CD14-positive monocyte (primary cell): ENCODE measurements around the gene PTGES2. TPM values are rescaled to one million over a fixed set of nuclear protein-coding genes. Genes with fewer than 3 reads are reported as not detected.

Experiments used
- DNase-seq, 3 donors: peaks; one replicate each; pipeline ENCODE4 v3.0.0-alpha.2; 2011 to 2022
- H2AFZ ChIP-seq: 2 replicates; pipeline ENCODE4 v1.6.0; 2012; ENCODE audit warnings: mild to moderate bottlenecking, low read depth, low read length, inconsistent platforms; ENCODE audit not compliant: insufficient read depth, poor library complexity, severe bottlenecking
- H3K27ac ChIP-seq, 2 donors: 1 replicate in 1 of 2; 2 replicates in 1 of 2; pipeline ENCODE4 v1.5.1; 2012 to 2013; ENCODE audit warnings: low read length in 2 of 2, control low read depth in 1 of 2, inconsistent platforms in 1 of 2, low read depth in 1 of 2, mild to moderate bottlenecking in 1 of 2
- H3K27me3 ChIP-seq, 2 donors: one replicate each; pipeline versions ENCODE4 v1.6.0 to v1.6.1; 2011 to 2013; ENCODE audit warnings: low read length in 2 of 2; ENCODE audit not compliant: control insufficient read depth in 2 of 2, insufficient read depth in 2 of 2
- H3K36me3 ChIP-seq, 2 donors: replicated peaks in 1 of 2; 1 replicate in 1 of 2; 2 replicates in 1 of 2; pipeline versions ENCODE4 v1.5.1 to v1.6.1; 2012 to 2013; ENCODE audit warnings: low read length in 2 of 2, control low read depth in 1 of 2, inconsistent platforms in 1 of 2, mild to moderate bottlenecking in 1 of 2; ENCODE audit not compliant: insufficient read depth in 2 of 2, control insufficient read depth in 1 of 2
- H3K4me1 ChIP-seq, 2 donors: 1 replicate in 1 of 2; 2 replicates in 1 of 2; pipeline versions ENCODE4 v1.5.1 to v1.6.1; 2012 to 2013; ENCODE audit warnings: low read length in 2 of 2, control low read depth in 1 of 2, inconsistent platforms in 1 of 2, mild to moderate bottlenecking in 1 of 2, moderate library complexity in 1 of 2; ENCODE audit not compliant: insufficient read depth in 2 of 2, control insufficient read depth in 1 of 2
- H3K4me2 ChIP-seq: replicated peaks from 2 replicates; pipeline ENCODE3; 2012; ENCODE audit warnings: low read length, moderate library complexity, mild to moderate bottlenecking; ENCODE audit not compliant: poor library complexity, severe bottlenecking; ENCODE audit errors: extremely low read depth
- H3K4me3 ChIP-seq, 3 experiments: fragments of 200-600 bp in 1 of 3; sonication (generic) in 1 of 3; replicated peaks in 1 of 3; 1 replicate in 2 of 3; 2 replicates in 1 of 3; pipeline ENCODE4 v1.5.1; 2011 to 2013; ENCODE audit warnings: low read length in 3 of 3, mild to moderate bottlenecking in 3 of 3, control low read depth in 2 of 3, low read depth in 2 of 3, inconsistent platforms in 1 of 3, moderate library complexity in 1 of 3
- H3K79me2 ChIP-seq: 2 replicates; pipeline ENCODE4 v1.6.0; 2012; ENCODE audit warnings: mild to moderate bottlenecking, control low read depth, inconsistent platforms, low read length, moderate library complexity; ENCODE audit not compliant: insufficient read depth
- H3K9ac ChIP-seq: 2 replicates; pipeline ENCODE4 v1.6.0; 2017; ENCODE audit warnings: low read length, mild to moderate bottlenecking; ENCODE audit not compliant: insufficient read depth, poor library complexity, severe bottlenecking
- H3K9me3 ChIP-seq, 2 donors: replicated peaks in 1 of 2; 1 replicate in 1 of 2; 2 replicates in 1 of 2; pipeline versions ENCODE4 v1.5.1 to v1.6.1; 2012 to 2013; ENCODE audit warnings: low read length in 2 of 2, control low read depth in 1 of 2; ENCODE audit not compliant: control insufficient read depth in 1 of 2, insufficient read depth in 1 of 2
- H4K20me1 ChIP-seq: 2 replicates; pipeline ENCODE4 v1.6.0; 2012; ENCODE audit warnings: mild to moderate bottlenecking, low read length, control low read depth, moderate library complexity; ENCODE audit not compliant: insufficient read depth
- H3K27ac Mint-ChIP-seq, 7 donors: one replicate each; pipeline ENCODE4 v1.8.0; 2020; ENCODE audit warnings: mild to moderate bottlenecking in 7 of 7, mixed read lengths in 7 of 7, moderate library complexity in 6 of 7, inconsistent platforms in 2 of 7
- H3K27me3 Mint-ChIP-seq, 3 donors: one replicate each; pipeline ENCODE4 v1.8.0; 2021 to 2022; ENCODE audit warnings: low read depth in 3 of 3, mild to moderate bottlenecking in 3 of 3, mixed read lengths in 3 of 3, moderate library complexity in 3 of 3, inconsistent platforms in 1 of 3
- H3K36me3 Mint-ChIP-seq, 2 donors: one replicate each; pipeline ENCODE4 v1.8.0; 2020; ENCODE audit warnings: mixed read lengths in 2 of 2, inconsistent platforms in 1 of 2, mild to moderate bottlenecking in 1 of 2
- H3K4me1 Mint-ChIP-seq: one replicate; pipeline ENCODE4 v1.8.0; 2020; ENCODE audit warnings: mild to moderate bottlenecking, mixed read lengths
- H3K4me3 Mint-ChIP-seq, 2 donors: one replicate each; pipeline ENCODE4 v1.8.0; 2020; ENCODE audit warnings: mild to moderate bottlenecking in 2 of 2, mixed read lengths in 2 of 2, moderate library complexity in 1 of 2
- H3K9me3 Mint-ChIP-seq, 7 donors: one replicate each; pipeline ENCODE4 v1.8.0; 2020 to 2022; ENCODE audit warnings: mixed read lengths in 7 of 7, mild to moderate bottlenecking in 6 of 7, moderate library complexity in 6 of 7, inconsistent platforms in 2 of 7
- WGBS: methylation state at CpG from one replicate; pipeline ENCODE4 v1.1.5; 2013; ENCODE audit warnings: missing lambda C conversion rate; ENCODE audit not compliant: insufficient coverage; 5-methylcytosine and 5-hydroxymethylcytosine counted together
- intact Hi-C, 2 donors: fragments of 100-400 bp; cut with micrococcal nuclease; formaldehyde crosslinking; loops; one replicate each; pipeline versions ENCODE4 v1.15.0 to v1.15.1; 2023
- polyA plus RNA-seq, 3 donors: library from polyadenylated mRNA; depleted of rRNA in 1 of 3; unstranded in 2 of 3; stranded (reverse) in 1 of 3; fragments of 300-500 nt in 2 of 3; fragments of >200 nt in 1 of 3; fragmentation: Illumina TruSeq in 2 of 3; gene quantifications; 1 replicate in 2 of 3; 2 replicates in 1 of 3; pipeline ENCODE4 v1.2.3, GENCODE V29; 2012 to 2021
- TF ChIP-seq, protein P1 (sequence below): fragments of 200-600 bp; IDR thresholded peaks from one replicate; pipeline ENCODE4 v1.8.0; 2022; ENCODE audit warnings: antibody characterized with exemption, mild to moderate bottlenecking

The PTGES2 gene
- polyA plus RNA-seq, 3 donors: 42.0 to 71.5 (median 49.4) TPM

DNA sequence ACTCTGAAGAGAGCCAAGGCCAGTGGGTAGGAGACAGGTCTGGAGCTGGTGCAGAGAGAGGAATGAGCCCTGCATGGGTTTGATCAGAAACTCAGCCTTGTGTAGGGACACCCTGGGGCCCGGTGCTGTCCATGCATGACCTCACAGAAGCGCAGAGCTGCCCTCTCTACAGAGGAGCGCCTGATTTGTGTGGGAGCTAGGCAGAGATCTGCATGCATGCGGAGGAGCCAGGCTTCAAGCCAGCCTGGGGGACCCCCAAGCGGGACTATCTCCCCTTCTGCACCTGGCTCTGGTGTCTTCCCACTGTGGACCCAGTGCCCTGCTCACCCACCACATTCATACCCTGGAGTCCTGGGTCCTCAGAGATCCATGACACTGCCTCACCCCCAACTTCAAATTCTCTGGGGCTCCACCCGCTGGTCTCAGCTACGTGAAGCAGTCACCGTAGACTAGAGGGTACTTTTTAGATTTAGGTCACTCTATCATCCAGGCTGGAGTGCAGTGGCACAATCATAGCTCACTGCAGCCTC, 19.1 kb upstream of the PTGES2 start:
- peaks cover 0 to 10% (median 0%) of the 10 kb centered on the region in 3 donors for H3K27me3 Mint-ChIP-seq
- H3K27ac Mint-ChIP-seq: no peak overlapping the region
- TF ChIP-seq, protein P1, sequence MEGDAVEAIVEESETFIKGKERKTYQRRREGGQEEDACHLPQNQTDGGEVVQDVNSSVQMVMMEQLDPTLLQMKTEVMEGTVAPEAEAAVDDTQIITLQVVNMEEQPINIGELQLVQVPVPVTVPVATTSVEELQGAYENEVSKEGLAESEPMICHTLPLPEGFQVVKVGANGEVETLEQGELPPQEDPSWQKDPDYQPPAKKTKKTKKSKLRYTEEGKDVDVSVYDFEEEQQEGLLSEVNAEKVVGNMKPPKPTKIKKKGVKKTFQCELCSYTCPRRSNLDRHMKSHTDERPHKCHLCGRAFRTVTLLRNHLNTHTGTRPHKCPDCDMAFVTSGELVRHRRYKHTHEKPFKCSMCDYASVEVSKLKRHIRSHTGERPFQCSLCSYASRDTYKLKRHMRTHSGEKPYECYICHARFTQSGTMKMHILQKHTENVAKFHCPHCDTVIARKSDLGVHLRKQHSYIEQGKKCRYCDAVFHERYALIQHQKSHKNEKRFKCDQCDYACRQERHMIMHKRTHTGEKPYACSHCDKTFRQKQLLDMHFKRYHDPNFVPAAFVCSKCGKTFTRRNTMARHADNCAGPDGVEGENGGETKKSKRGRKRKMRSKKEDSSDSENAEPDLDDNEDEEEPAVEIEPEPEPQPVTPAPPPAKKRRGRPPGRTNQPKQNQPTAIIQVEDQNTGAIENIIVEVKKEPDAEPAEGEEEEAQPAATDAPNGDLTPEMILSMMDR: no peak

DNA sequence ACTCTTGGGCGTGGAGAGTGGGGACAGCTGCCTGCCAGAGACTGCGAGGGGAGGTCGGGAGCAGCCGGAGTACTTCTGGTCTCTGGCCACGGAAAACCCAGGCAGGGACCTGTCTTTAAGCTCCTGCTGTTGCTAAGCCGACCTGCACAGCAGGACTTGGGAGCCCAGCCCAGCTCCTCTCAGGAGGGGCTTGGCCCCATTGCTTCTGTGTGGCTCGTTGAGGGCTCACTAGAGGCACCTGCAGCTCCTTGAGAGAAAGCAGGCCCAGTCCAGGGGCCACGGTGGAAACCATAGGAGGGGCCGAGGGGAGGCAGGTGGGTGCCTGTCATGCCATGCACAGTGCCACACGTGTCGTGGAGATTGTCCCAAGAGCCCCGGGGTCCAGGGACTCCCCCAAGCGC, 18.4 kb upstream of the PTGES2 start:
- Mint-ChIP-seq H3K4me1 (peaks cover 14% of the 10 kb centered on the region), H3K36me3 (no peaks in the 10 kb centered on the region), H3K27me3 (peaks cover 0 to 11% (median under 1%) of the 10 kb centered on the region in 3 donors), H3K4me3 (no peak overlapping the region), H3K9me3 (no peaks in the 10 kb centered on the region), H3K27ac (no peak overlapping the region)
- Histone ChIP-seq H3K4me1 (peaks cover 6 to 10% of the 10 kb centered on the region in 2 donors), H3K79me2 (no peaks in the 10 kb centered on the region), H3K9me3 (no peaks in the 10 kb centered on the region), H2AFZ (no peak overlapping the region), H4K20me1 (no peaks in the 10 kb centered on the region), H3K36me3 (no peaks in the 10 kb centered on the region), H3K27ac (no peak overlapping the region), H3K4me3 (no peak overlapping the region), H3K9ac (no peak overlapping the region), H3K4me2 (no peak overlapping the region), H3K27me3 (no peaks in the 10 kb centered on the region)
- intact Hi-C loops: no loop called here
- 92% methylated on average over 12 of the region's 13 CpGs for WGBS
- DNase-seq: no peak
- TF ChIP-seq, protein P1: no peak

More for the DNA sequence above, 19.1 kb upstream of the PTGES2 start:
- no peak overlapping the region for H3K4me3 ChIP-seq
- H3K4me2 ChIP-seq: no peak overlapping the region
- Mint-ChIP-seq H3K4me1 (peaks cover 14% of the 10 kb centered on the region), H3K9me3 (no peaks in the 10 kb centered on the region), H3K4me3 (no peak overlapping the region), H3K36me3 (no peaks in the 10 kb centered on the region)
- intact Hi-C loops: no loop called here
- no peak overlapping the region for H2AFZ ChIP-seq
- no peaks in the 10 kb centered on the region for H4K20me1 ChIP-seq
- no peaks in the 10 kb centered on the region for H3K9me3 ChIP-seq
- peaks cover 6 to 10% of the 10 kb centered on the region in 2 donors for H3K4me1 ChIP-seq
- no peaks in the 10 kb centered on the region for H3K36me3 ChIP-seq
- 97% methylated on average over 5 of the region's 8 CpGs for WGBS
- H3K9ac ChIP-seq: no peak overlapping the region
- no peaks in the 10 kb centered on the region for H3K79me2 ChIP-seq
- DNase-seq: no peak
- no peak overlapping the region for H3K27ac ChIP-seq
- no peaks in the 10 kb centered on the region for H3K27me3 ChIP-seq
